GM12874 (cell line): ENCODE measurements around the gene AMT.

Source experiments
- CTCF ChIP-seq: IDR thresholded peaks from 2 replicates; pipeline ENCODE4 v1.5.1; 2011; ENCODE audit warnings: low read depth, mild to moderate bottlenecking, control low read depth, low read length, moderate library complexity; ENCODE audit not compliant: insufficient read depth

The AMT gene

GRCh38 chr3:49377483-49377882, 44.8 kb downstream of the AMT start:
- TF ChIP-seq CTCF = no peak

- TF ChIP-seq CTCF = no peak
These were observed 50.3 kb downstream of the AMT start for GRCh38 chr3:49371946-49372345.

GRCh38 chr3:49370585-49371290, 51.5 kb downstream of the AMT start:
- TF ChIP-seq CTCF = no peak
